Measurements from ENCODE around the gene GDAP1L1.

Gene GDAP1L1

GRCh38 chr20:44301285-44301684 is 54.2 kb downstream of the GDAP1L1 start:
- Histone ChIP-seq H3K27me3 (replicated peaks; ENCODE audit: control insufficient read depth, insufficient read depth, low read length) (no peaks in the 10 kb centered on the region), H3K4me3 (replicated peaks; ENCODE audit: low read depth, low read length) (no peak overlapping the region), H3K36me3 (ENCODE audit: control insufficient read depth, insufficient read depth, low read length) (no peaks in the 10 kb centered on the region)
- no peak for DNase-seq (ENCODE audit: extremely low read depth, insufficient read length)
- TF ChIP-seq CTCF (IDR thresholded peaks at IDR 0.05; ENCODE audit: insufficient read depth, low read length, poor library complexity, severe bottlenecking), result no peak

DNA sequence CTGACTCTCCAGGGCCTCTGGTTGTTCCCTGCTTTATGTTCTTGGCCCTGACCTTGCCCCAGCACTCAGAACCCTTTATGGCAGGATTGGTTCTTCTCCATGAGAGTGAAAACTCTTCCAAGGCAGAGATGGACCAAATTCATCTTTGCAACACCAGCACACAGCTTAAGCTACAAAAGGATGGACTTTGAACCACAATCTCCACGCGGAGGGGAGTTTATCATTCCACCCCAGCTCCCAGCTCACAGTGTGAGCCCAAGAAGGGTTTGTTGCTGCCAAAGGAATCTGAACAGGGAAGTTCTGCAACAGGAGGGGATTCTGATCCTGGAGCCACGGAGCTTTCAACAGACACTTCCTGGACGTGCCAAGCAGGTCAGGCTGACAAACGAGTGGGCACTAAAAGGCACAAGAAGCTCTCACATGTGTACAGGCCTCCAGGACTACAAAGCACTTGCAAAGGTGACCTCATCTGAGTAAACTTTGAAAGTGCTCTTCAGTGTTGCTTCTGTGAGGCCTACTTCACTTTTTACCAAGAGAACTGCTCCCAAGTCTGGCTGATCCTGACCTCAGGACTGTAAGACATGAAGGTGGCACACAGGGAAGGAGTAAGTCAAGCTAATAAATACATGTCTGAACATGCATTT is 55.0 kb downstream of the GDAP1L1 start:
- TF ChIP-seq CTCF (IDR thresholded peaks at IDR 0.05; ENCODE audit: insufficient read depth, low read length, poor library complexity, severe bottlenecking), result no peak
- Histone ChIP-seq H3K36me3 (ENCODE audit: control insufficient read depth, insufficient read depth, low read length) (no peaks in the 10 kb centered on the region), H3K27me3 (replicated peaks; ENCODE audit: control insufficient read depth, insufficient read depth, low read length) (no peaks in the 10 kb centered on the region), H3K4me3 (replicated peaks; ENCODE audit: low read depth, low read length) (no peak overlapping the region)
- no peak for DNase-seq (ENCODE audit: extremely low read depth, insufficient read length)

DNA sequence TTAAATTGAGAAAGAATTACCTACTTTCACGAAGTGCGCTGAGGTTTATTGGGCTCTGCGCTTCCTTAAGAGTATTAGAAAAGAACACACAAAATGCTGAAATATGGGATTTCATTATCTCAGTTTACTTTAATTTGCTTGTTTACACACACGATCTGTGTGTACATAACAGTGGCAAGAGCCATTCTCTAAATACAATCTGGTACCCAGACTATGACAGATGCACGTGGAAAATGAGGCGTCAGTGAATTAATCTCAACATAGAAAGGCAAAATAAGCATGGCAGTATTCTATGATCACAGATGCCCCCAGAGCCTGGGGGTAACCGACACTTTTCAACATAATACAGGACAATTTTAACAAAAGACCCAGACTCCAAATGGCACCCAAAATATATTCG is 55.6 kb downstream of the GDAP1L1 start:
- no peak for TF ChIP-seq CTCF (IDR thresholded peaks at IDR 0.05; ENCODE audit: insufficient read depth, low read length, poor library complexity, severe bottlenecking)
- Histone ChIP-seq H3K36me3 (ENCODE audit: control insufficient read depth, insufficient read depth, low read length) (no peaks in the 10 kb centered on the region), H3K4me3 (replicated peaks; ENCODE audit: low read depth, low read length) (no peak overlapping the region), H3K27me3 (replicated peaks; ENCODE audit: control insufficient read depth, insufficient read depth, low read length) (no peaks in the 10 kb centered on the region)
- no peak for DNase-seq (ENCODE audit: extremely low read depth, insufficient read length)

DNA sequence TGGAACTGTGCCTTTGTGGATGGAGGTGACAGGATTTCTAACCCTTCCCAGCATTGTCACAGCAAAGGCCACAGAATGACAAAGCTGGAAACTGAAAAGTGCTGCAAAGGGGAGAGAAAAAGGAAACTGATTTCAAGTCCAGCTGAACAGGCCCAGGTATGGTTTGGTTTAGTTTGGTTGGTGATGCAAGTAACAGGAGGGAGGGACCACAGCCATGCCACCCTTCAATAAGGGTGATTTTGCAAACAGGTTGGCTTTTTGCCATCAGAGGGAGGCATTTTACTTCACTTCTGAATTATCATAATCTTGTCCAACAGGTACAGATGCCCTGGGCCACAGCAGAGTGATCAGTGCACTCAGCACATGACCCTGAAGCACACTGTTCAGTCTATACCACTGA is 57.3 kb downstream of the GDAP1L1 start:
- no peaks in the 10 kb centered on the region for H3K27me3 ChIP-seq (replicated peaks; ENCODE audit: control insufficient read depth, insufficient read depth, low read length)
- H3K36me3 ChIP-seq (ENCODE audit: control insufficient read depth, insufficient read depth, low read length), result no peaks in the 10 kb centered on the region
- H3K4me3 ChIP-seq (replicated peaks; ENCODE audit: low read depth, low read length), result no peak overlapping the region
- TF ChIP-seq CTCF (IDR thresholded peaks at IDR 0.05; ENCODE audit: insufficient read depth, low read length, poor library complexity, severe bottlenecking), result no peak
- no peak for DNase-seq (ENCODE audit: extremely low read depth, insufficient read length)

DNA sequence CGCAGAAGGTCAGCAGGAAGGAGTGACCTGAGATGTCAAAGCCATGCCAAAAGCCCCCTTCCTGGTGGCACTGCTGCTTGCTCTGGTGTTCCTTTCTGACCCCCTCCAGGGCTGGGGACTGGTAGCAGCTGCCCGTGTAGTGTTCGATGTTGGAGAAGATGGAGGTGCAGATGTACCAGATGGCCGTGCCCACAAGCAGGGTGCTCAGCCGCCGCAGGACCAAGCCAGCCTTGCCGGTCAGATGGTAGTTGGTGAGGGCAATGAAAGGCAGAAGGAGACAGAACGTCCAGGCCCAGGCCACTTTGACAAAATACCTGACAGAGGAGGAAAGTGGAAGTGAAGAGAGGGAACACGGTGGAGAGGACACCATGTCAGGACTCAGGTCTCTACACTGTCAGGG is 59.8 kb downstream of the GDAP1L1 start:
- DNase-seq (ENCODE audit: extremely low read depth, insufficient read length), result no peak
- no peak for TF ChIP-seq CTCF (IDR thresholded peaks at IDR 0.05; ENCODE audit: insufficient read depth, low read length, poor library complexity, severe bottlenecking)
- Histone ChIP-seq H3K27me3 (replicated peaks; ENCODE audit: control insufficient read depth, insufficient read depth, low read length) (no peaks in the 10 kb centered on the region), H3K4me3 (replicated peaks; ENCODE audit: low read depth, low read length) (no peak overlapping the region), H3K36me3 (ENCODE audit: control insufficient read depth, insufficient read depth, low read length) (no peaks in the 10 kb centered on the region)

All from GM06990 (cell line).